ENCODE data around the gene PROKR2. TPM values are rescaled to one million over a fixed set of nuclear protein-coding genes. Genes with fewer than 3 reads are reported as not detected.

The PROKR2 gene
- total RNA-seq, 1 experiment from 2014 or later: not detected

GRCh38 chr20:5315807-5316187, 957 bp downstream of the PROKR2 start:
- POLR2A ChIA-PET (ENCODE audit: unreplicated experiment): no interaction called here
- H3K9me3 ChIP-seq (ENCODE audit: low read length): no peaks in the 10 kb centered on the region
- ATAC-seq (no peak), DNase-seq (no peak)
- BruUV-seq (replicated peaks): no TSS peak
- H3K4me3 ChIP-seq (ENCODE audit: low read length): no peak overlapping the region
- CTCF ChIA-PET: no interaction called here
- H3K36me3 ChIP-seq (ENCODE audit: low read depth, low read length): no peaks in the 10 kb centered on the region
- peaks cover 80% of the 10 kb centered on the region for H3K27me3 ChIP-seq (ENCODE audit: low read length)
- intact Hi-C loops (cut with micrococcal nuclease): no loop called here
- no peaks in the 10 kb centered on the region for H3K4me1 ChIP-seq (ENCODE audit: insufficient read depth, low read length)
- no peaks in the 10 kb centered on the region for H3F3A ChIP-seq (ENCODE audit: low read length, unreplicated experiment)
- no peak overlapping the region for H3K9ac ChIP-seq (ENCODE audit: low read length)
- no peaks in the 10 kb centered on the region for H3K9me2 ChIP-seq (replicated peaks; ENCODE audit: low read length)
- H4K20me1 ChIP-seq (ENCODE audit: low read length): no peaks in the 10 kb centered on the region
- H3K27ac ChIP-seq (ENCODE audit: low read length): no peak overlapping the region
- H3K4me2 ChIP-seq (ENCODE audit: low read length): no peak overlapping the region
- H3K79me2 ChIP-seq (ENCODE audit: low read length): no peaks in the 10 kb centered on the region
- TF ChIP-seq CTCF (conservative IDR thresholded peaks at IDR 0.05; ENCODE audit: low read depth, low read length): no peak
- no peak for TF ChIP-seq EZH2 (IDR thresholded peaks at IDR 0.05; ENCODE audit: low read length, unreplicated experiment)
- TF ChIP-seq EZH2phosphoT487 (IDR thresholded peaks at IDR 0.05; ENCODE audit: borderline replicate concordance, low read length): no peak
- no peak overlapping the region for H2AFZ ChIP-seq (ENCODE audit: low read length)

- H3K36me3 ChIP-seq (ENCODE audit: low read depth, low read length): no peaks in the 10 kb centered on the region
- CTCF ChIA-PET: no interaction called here
- no peaks in the 10 kb centered on the region for H3K79me2 ChIP-seq (ENCODE audit: low read length)
Measured at GRCh38 chr20:5313916-5314315, 2.8 kb downstream of the PROKR2 start.

More at GRCh38 chr20:5313916-5314315, 2.8 kb downstream of the PROKR2 start:
- Histone ChIP-seq H3K4me2 (ENCODE audit: low read length) (no peak overlapping the region), H3K4me3 (ENCODE audit: low read length) (no peak overlapping the region), H3K4me1 (ENCODE audit: insufficient read depth, low read length) (no peaks in the 10 kb centered on the region), H3K9ac (ENCODE audit: low read length) (no peak overlapping the region), H3K27me3 (ENCODE audit: low read length) (peaks cover 73% of the 10 kb centered on the region), H3K9me2 (replicated peaks; ENCODE audit: low read length) (no peaks in the 10 kb centered on the region), H4K20me1 (ENCODE audit: low read length) (no peaks in the 10 kb centered on the region), H3K27ac (ENCODE audit: low read length) (no peak overlapping the region), H3K9me3 (ENCODE audit: low read length) (0 out of 2 replicates have a peak, but pooled peaks cover 2% of the 10 kb centered on the region), H3F3A (ENCODE audit: low read length, unreplicated experiment) (no peaks in the 10 kb centered on the region), H2AFZ (ENCODE audit: low read length) (no peak overlapping the region)
- intact Hi-C loops (cut with micrococcal nuclease): no loop called here
- ATAC-seq (no peak), DNase-seq (no peak)
- BruUV-seq (replicated peaks): no TSS peak
- TF ChIP-seq EZH2 (IDR thresholded peaks at IDR 0.05; ENCODE audit: low read length, unreplicated experiment): no peak
- no peak for TF ChIP-seq EZH2phosphoT487 (IDR thresholded peaks at IDR 0.05; ENCODE audit: borderline replicate concordance, low read length)
- no peak for TF ChIP-seq CTCF (conservative IDR thresholded peaks at IDR 0.05; ENCODE audit: low read depth, low read length)
- POLR2A ChIA-PET (ENCODE audit: unreplicated experiment): no interaction called here
